Activated CD4-positive, alpha-beta T cell treated with anti-CD3 and anti-CD28 coated beads, Interleukin-2, amount 50 U/mL, for 48 hours (primary cell): ENCODE results near the gene CADM2.
"Not testable (repeated sequence)": the region's sequence is repeated elsewhere in the genome, so short reads cannot be mapped to it uniquely, and the experiment has no call there.

ENCODE experiments used
- DNase-seq, 2 experiments: peaks; one replicate each; pipeline ENCODE4 v3.0.0-alpha.2; 2020

Gene CADM2

GRCh38 chr3:84958495-84959469 is at the start of gene CADM2:
Gene CADM2 (plus strand): TSS chr3:84958989.
- DNase-seq: peak; percentile 72 to 75

GRCh38 chr3:84918592-84918991 is 40.2 kb upstream of the CADM2 start:
- not testable (repeated sequence) for DNase-seq

DNA sequence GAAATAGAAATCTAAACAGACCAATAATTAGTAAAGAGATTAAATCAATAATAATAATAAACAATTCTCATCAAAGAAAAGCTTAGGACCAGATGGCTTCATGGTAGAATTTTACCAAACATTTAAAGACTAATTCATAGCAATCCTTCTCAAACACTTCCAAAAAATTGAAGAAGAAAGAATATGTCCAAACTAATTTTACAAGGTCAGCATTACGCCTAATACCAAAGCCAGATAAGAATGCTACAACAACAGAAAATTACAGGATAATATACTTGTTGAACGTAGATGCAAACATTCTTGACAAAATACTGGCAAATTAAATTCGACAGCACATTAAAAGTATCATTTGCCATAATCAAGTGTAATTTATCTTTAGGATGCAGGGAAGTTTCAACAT is 36.1 kb upstream of the CADM2 start:
- DNase-seq: no peak

DNA sequence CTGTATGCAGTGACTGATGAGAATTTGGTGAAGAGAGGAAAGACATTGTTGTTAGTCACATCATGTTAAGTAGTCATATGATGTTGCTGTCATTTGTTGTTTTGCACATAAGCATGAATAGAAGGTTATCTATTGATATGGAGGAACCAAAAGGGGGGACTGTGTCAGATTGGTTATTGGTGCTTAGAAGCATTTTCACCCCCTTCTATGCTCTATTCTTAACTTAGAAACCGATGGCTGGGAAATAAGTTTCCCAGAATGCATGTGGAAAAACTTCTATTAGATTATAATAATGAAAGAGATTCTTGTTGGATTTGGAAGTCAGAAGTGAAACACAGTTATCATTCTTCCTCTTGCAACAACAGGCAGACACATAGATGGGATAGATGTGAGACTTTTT is 33.2 kb upstream of the CADM2 start:
- DNase-seq: no peak

DNA sequence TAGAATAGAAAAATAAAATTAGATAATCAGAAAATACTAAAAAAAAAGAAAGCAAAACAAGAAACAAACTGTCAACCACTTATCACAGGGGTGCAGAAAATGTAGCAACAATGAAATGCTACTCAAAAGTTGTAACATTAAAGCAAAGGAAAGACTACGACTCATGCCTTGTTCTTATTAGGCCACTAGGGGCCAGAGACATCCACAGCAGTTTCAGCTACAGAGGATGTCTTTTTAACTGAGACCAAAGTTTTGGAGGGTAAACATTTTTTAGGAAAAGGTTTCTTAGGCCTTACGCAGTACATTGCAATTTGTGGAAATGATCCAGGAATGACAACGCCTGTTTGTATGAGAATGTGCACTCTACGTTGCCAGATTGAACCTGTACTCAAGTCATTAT is 15.4 kb upstream of the CADM2 start:
- DNase-seq: no peak

GRCh38 chr3:84946240-84946639 is 12.5 kb upstream of the CADM2 start:
- no peak for DNase-seq

DNA sequence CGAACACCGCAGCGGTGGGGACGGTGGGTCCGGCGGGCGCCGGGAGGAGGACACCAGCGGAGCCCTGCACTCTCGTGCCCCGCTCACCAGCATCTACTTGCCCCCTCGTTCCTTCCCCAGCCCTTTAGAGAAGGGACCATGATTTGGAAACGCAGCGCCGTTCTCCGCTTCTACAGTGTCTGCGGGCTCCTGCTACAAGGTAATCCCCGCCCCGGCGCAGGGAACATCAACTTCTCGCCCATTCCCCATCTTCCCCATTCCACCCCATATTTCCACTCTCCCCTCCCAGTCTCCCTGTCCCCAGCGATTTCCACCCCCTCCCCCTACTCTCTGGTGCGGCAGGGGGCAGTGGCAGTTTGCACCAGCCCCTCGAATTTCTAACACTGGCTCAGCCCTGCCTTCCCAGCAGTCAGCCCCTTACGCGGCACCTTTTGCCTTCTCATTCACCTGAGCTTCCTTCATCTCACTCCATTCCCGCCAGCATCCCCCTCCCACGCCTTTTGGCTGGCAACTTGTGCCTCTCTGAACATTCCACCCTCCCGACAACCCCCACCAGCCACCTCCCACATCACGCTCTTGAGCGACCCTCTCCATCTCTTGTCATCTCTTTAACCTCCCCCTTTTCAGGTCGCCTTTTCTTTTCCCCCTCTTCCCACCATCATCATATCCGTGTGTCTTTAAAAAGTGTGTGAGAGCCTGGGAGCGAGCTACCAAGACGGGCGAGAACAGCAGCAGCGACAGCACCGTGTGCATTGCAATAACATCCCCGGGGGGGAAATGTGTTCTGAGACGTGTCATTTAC is 882 bp downstream of the CADM2 start:
- no peak for DNase-seq

DNA sequence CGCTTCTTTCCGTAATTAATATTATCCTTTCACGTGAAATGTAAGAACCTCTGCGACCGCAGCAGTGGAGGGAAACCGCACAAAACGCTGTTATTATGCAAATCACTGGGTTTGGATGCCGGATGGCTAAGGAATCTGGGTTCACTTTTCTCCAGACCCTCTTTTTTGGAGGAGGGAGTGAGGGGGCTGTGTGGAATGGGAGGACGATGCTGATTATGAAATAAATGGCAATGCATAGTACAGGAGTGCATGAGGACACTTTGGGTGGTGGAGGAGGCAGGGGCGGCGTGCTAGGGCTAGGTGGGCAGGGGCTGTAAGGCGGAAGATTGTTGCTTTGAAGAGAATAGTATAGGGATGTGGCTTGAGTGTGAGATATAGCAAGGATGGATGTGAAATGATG is 1.8 kb downstream of the CADM2 start:
- no peak for DNase-seq

DNA sequence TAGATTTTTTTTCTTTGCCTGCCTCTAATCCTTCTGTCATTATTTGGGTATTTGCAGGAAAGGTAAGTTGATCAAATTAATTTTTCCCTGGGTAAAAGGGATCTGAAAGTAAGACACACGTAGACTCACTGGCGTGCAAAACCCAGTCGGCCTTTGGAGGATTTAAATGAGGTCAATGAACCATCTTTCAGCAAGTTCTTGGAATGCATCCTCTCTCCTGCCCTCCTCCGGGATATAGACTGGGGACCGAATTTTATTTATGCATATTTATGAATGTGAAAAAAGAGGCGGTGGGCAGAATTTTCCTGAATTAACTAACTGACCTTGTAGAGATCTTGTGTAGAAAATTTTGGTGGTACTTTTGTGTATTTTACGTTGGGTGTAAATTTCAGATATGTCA is 2.2 kb downstream of the CADM2 start:
- no peak for DNase-seq

- DNase-seq: no peak
Measured at GRCh38 chr3:84961521-84962255, 2.9 kb downstream of the CADM2 start.

DNA sequence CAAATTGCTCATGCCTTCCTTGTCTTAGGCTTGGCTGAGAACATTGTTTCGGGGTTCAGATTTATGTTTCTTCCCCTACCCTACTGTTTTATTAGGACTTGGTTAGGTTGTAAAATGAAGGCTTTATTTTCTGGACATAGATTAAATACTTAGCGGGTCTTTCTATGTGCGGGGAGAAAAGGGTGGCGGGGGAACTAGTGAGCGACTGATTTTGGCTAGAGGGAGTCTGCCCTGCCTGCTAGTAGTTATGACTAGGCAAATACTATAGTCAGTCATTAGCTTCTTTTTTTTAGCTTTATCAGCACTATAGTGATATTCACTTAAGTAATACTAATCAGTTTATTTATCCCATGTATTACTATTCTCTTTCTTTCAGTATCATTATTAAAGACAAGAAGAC is 3.6 kb downstream of the CADM2 start:
- no peak for DNase-seq

DNA sequence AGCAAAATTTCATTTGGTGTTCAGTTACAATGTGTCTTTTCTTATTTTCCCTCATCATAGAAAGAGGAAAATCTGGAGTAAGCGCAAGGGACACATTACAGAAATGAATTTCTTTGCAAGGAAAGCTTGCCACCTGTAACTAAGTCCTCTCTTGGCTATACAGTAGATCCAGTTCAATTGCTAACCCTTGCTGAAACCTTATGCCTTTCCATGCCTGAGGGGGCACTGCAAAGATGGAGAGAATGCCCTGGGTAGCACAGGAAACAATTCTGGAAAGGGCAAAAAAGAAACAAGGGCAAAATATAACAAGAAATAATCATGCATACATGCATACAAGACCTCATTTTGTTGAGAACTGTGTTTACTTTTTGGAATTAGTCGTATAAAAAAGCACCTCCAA is 4.3 kb downstream of the CADM2 start:
- DNase-seq: no peak

DNA sequence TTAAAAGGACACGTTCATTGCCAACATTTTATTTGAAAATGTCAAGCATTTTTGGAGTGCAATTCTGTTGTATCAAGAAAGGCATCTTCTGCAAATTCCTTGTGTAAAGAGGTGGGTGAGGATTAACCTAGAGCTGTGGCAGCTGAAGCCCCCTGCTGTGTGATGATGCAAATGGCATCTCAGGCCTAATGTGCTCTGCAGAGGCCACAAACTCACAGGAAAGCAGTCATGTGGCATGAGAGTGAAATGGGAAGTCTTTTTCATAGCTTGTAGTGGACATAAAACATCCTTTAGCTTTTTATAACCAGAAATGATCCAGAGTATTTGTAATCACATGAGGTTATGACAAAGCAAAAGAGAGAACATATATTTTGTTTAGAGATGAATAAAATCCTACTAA is 6.4 kb downstream of the CADM2 start:
- no peak for DNase-seq

DNA sequence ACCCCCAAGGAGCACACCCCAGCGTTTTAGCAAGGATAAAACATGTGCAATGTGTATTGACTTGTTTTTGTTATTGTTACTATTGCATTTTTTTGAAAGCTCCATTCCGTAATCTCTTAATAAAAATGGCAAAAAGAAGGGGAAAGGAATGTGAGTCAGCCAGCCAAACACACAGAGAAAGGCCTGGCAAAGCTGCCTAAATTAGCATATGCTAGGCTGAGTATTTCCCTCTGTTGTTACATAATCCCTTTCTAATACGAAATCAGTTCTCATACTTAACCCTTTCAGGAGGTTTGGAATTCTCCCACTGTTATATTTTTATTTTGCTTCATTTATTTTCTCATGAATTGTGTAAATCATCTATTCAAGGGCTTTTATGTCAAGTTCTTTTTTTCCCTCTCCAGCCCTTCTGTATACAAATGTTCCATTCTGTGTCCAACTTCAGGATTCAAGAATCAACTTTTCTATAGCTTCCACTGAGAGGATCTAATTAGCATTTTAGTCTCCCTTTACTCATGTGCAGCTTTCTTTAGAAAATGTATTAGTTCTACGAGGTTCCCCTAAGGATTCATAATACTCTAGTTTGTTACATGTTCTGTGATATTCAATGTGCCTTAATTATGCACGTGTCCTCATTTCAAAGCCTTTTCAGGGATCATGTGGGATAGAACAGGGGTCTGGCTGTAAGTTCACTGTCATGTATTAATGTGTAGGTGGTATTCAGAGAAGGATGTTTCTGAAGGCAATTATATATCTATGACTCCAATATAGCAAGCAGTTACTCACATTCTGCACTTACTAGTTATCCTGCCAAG is 9.2 kb downstream of the CADM2 start:
- no peak for DNase-seq

DNA sequence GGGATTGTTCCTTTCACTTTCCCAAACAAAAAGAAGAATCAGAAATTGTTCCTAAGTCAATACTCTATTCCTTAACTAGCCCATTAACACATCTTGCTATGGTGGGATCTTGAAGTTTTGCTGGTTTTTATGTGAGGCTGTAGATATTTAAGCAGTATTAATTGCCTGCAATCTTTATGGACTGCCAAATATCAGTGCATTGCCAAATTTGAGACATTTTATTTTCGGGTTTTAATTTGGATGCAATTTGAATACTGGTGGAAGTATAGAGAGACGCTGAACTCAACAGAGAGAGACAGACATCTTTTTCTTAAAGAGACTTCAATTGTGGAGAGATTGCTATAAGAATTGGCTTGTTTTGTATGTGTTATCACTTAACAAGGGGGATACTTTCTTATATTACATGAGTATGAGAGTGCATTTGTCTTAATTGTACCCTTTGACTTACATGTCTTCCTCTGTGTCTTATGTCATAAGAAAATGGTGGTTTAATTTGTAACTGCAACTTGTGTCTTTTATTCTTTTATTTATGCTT is 10.0 kb downstream of the CADM2 start:
- no peak for DNase-seq

GRCh38 chr3:84974347-84974746 is 15.6 kb downstream of the CADM2 start:
- no peak for DNase-seq

GRCh38 chr3:84977021-84977420 is 18.2 kb downstream of the CADM2 start:
- no peak for DNase-seq

DNA sequence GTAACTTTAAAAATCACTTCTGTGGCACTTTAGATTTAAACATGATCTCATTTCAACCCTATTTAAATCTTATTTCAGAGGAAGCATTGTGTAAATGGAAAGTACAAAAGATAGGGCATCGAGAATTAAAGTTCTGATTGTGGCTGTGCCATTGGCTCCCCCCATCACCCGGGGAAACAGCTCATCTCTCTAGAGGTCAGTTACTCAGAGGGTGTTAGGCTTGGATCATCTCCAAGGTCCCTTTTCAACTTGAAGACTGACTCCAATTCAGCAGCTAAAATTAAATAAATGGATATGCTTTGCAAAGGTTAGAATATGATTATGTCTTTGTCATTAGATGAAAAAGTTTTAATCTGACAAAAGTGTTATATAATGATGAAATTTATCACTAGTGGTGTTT is 20.1 kb downstream of the CADM2 start:
- no peak for DNase-seq

- DNase-seq: no peak
Measured at GRCh38 chr3:84980011-84980410, 21.2 kb downstream of the CADM2 start.

DNA sequence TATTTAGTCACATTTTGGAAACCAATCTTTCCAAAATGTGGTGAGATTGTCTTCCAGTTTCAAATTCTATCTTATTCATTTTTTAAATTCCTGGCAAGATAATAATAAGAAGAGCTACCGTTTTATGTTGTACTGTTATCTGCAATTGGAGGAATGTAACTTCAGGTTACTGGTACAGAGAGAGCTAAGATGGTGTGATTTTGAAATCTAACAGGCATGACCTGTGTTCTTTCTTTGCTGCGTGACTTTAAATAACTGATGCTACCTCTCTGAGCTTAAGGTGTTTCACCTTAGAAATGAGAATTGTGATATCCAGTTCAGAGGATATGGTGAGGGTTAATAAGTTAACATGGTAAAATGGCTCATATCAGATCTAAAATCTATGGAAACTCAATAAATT is 21.7 kb downstream of the CADM2 start:
- no peak for DNase-seq

DNA sequence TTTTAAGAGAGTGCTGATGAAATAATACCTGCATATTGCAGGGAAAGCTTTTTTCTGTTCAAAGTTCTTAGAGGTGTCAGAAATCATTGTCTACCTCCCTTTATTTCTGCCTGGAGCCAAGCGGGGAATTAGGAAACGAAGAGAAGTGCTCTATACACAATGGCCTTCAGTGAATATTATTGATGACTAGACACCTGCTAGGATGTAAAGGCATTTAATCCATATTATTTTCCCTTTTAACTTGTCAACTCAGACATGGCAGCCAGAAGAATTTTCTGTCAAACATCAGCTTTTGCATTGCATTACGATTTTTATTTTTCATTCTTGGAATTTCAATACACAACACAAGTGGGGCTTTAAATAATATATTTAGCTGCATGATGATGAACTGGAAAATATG is 24.7 kb downstream of the CADM2 start:
- DNase-seq: no peak

- no peak for DNase-seq
Measured at GRCh38 chr3:84984429-84984828, 25.6 kb downstream of the CADM2 start.
